H9 (cell line): ENCODE results near the gene DDX51. TPM values are rescaled to one million over a fixed set of nuclear protein-coding genes. Genes with fewer than 3 reads are reported as not detected.

Experiments used
- DNase-seq: peaks from one replicate; pipeline ENCODE4 v3.0.0-alpha.2; 2017
- H2AFZ ChIP-seq: one replicate; pipeline ENCODE4 v1.6.1; 2013; ENCODE audit warnings: mild to moderate bottlenecking, low read length, control low read depth, moderate library complexity
- H2AK5ac ChIP-seq: 2 replicates; pipeline ENCODE4 v1.6.1; 2013; ENCODE audit warnings: low read length, control low read depth, mixed read lengths; ENCODE audit not compliant: insufficient read length
- H2BK120ac ChIP-seq: one replicate; pipeline ENCODE4 v1.6.1; 2013; ENCODE audit warnings: low read depth, mild to moderate bottlenecking, low read length, control low read depth, inconsistent platforms; ENCODE audit not compliant: poor library complexity, severe bottlenecking
- H2BK12ac ChIP-seq: 2 replicates; pipeline ENCODE4 v1.6.1; 2013; ENCODE audit warnings: low read length, control low read depth, mixed read lengths, low read depth; ENCODE audit not compliant: insufficient read length
- H2BK15ac ChIP-seq: 2 replicates; pipeline ENCODE4 v1.6.1; 2013; ENCODE audit warnings: low read depth, low read length, control low read depth
- H2BK20ac ChIP-seq: one replicate; pipeline ENCODE4 v1.6.1; 2013; ENCODE audit warnings: low read depth, mild to moderate bottlenecking, low read length, control low read depth, inconsistent platforms; ENCODE audit not compliant: poor library complexity, severe bottlenecking
- H2BK5ac ChIP-seq: 2 replicates; pipeline ENCODE4 v1.6.1; 2013; ENCODE audit warnings: low read length, control low read depth, mixed read lengths; ENCODE audit not compliant: insufficient read length
- H3K14ac ChIP-seq: 2 replicates; pipeline ENCODE4 v1.6.1; 2013; ENCODE audit warnings: low read length, control low read depth; ENCODE audit not compliant: insufficient read depth
- H3K18ac ChIP-seq: 2 replicates; pipeline ENCODE4 v1.6.1; 2013; ENCODE audit warnings: low read depth, mild to moderate bottlenecking, mixed read lengths, low read length, control low read depth; ENCODE audit not compliant: insufficient read length
- H3K23ac ChIP-seq: 2 replicates; pipeline ENCODE4 v1.6.1; 2013; ENCODE audit warnings: low read length, control low read depth, mixed read lengths, low read depth; ENCODE audit not compliant: insufficient read length
- H3K23me2 ChIP-seq: 2 replicates; pipeline ENCODE4 v1.6.1; 2013; ENCODE audit warnings: low read depth, mild to moderate bottlenecking, mixed read lengths, low read length, control low read depth; ENCODE audit not compliant: insufficient read length, poor library complexity, severe bottlenecking
- H3K27ac ChIP-seq: 2 replicates; pipeline ENCODE4 v1.5.1; 2013; ENCODE audit warnings: low read length, control low read depth, mixed read lengths, low read depth; ENCODE audit not compliant: insufficient read length
- H3K27me3 ChIP-seq: 2 replicates; pipeline ENCODE4 v1.6.1; 2013; ENCODE audit warnings: low read length, control low read depth, inconsistent platforms; ENCODE audit not compliant: insufficient read depth
- H3K4ac ChIP-seq: 2 replicates; pipeline ENCODE4 v1.6.1; 2013; ENCODE audit warnings: low read depth, mild to moderate bottlenecking, control low read depth, inconsistent platforms, low read length, moderate library complexity
- H3K4me1 ChIP-seq: 2 replicates; pipeline ENCODE4 v1.6.1; 2013; ENCODE audit warnings: low read length, control low read depth, inconsistent platforms; ENCODE audit not compliant: insufficient read depth
- H3K4me2 ChIP-seq: 2 replicates; pipeline ENCODE4 v1.6.1; 2013; ENCODE audit warnings: low read length, control low read depth, mixed read lengths; ENCODE audit not compliant: insufficient read length, insufficient read depth
- H3K56ac ChIP-seq: 2 replicates; pipeline ENCODE4 v1.6.1; 2013; ENCODE audit warnings: low read depth, mild to moderate bottlenecking, mixed read lengths, low read length, control low read depth; ENCODE audit not compliant: insufficient read length
- H3K79me1 ChIP-seq: 2 replicates; pipeline ENCODE4 v1.6.1; 2013; ENCODE audit warnings: low read depth, mild to moderate bottlenecking, moderate library complexity, low read length, control low read depth, inconsistent platforms; ENCODE audit not compliant: insufficient read depth, poor library complexity, severe bottlenecking
- H3K79me2 ChIP-seq: 2 replicates; pipeline ENCODE4 v1.6.1; 2013; ENCODE audit warnings: low read length, control low read depth, inconsistent platforms; ENCODE audit not compliant: insufficient read depth
- H3K9ac ChIP-seq: 2 replicates; pipeline ENCODE4 v1.6.1; 2013; ENCODE audit warnings: low read length, control low read depth, mixed read lengths; ENCODE audit not compliant: insufficient read length; ENCODE audit errors: extremely low read depth
- H3K9me3 ChIP-seq: one replicate; pipeline ENCODE4 v1.6.1; 2013; ENCODE audit warnings: low read depth, low read length, inconsistent platforms; ENCODE audit not compliant: control insufficient read depth
- H3T11ph ChIP-seq: one replicate; pipeline ENCODE4 v1.6.1; 2013; ENCODE audit warnings: mild to moderate bottlenecking, low read length, control low read depth, inconsistent platforms
- H4K20me1 ChIP-seq: one replicate; pipeline ENCODE4 v1.6.1; 2013; ENCODE audit not compliant: control insufficient read depth, insufficient read length, insufficient read depth
- H4K5ac ChIP-seq: 2 replicates; pipeline ENCODE4 v1.6.1; 2013; ENCODE audit warnings: low read depth, mild to moderate bottlenecking, mixed read lengths, low read length, control low read depth; ENCODE audit not compliant: insufficient read length
- H4K8ac ChIP-seq: replicated peaks from 2 replicates; pipeline ENCODE4 v1.6.1; 2013; ENCODE audit warnings: low read length, control low read depth, mixed read lengths, low read depth; ENCODE audit not compliant: insufficient read length
- H4K91ac ChIP-seq: 2 replicates; pipeline ENCODE4 v1.6.1; 2013; ENCODE audit warnings: low read depth, mild to moderate bottlenecking, moderate library complexity, mixed read lengths, low read length, control low read depth; ENCODE audit not compliant: insufficient read length
- H3K27ac Mint-ChIP-seq, 3 experiments: 2 replicates in 2 of 3; 3 replicates in 1 of 3; pipeline ENCODE4 v1.8.0; 2020 to 2021; ENCODE audit warnings: mixed read lengths in 3 of 3, mild to moderate bottlenecking in 1 of 3, moderate library complexity in 1 of 3
- H3K27me3 Mint-ChIP-seq: 2 replicates; pipeline ENCODE4 v1.8.0; 2021; ENCODE audit warnings: low read depth, mild to moderate bottlenecking, moderate library complexity, mixed read lengths
- H3K36me3 Mint-ChIP-seq, 3 experiments: 2 replicates in 2 of 3; 3 replicates in 1 of 3; pipeline ENCODE4 v1.8.0; 2020 to 2021; ENCODE audit warnings: low read depth in 3 of 3, mixed read lengths in 3 of 3; ENCODE audit not compliant: insufficient read depth in 1 of 3
- H3K4me1 Mint-ChIP-seq, 2 experiments: 2 replicates each; pipeline ENCODE4 v1.8.0; 2020; ENCODE audit warnings: mixed read lengths in 2 of 2
- H3K4me3 Mint-ChIP-seq, 2 experiments: 2 replicates in 1 of 2; 3 replicates in 1 of 2; pipeline ENCODE4 v1.8.0; 2020 to 2021; ENCODE audit warnings: mild to moderate bottlenecking in 2 of 2, mixed read lengths in 2 of 2, moderate library complexity in 1 of 2
- H3K9me3 Mint-ChIP-seq, 2 experiments: 2 replicates in 1 of 2; 3 replicates in 1 of 2; pipeline ENCODE4 v1.8.0; 2020; ENCODE audit warnings: mild to moderate bottlenecking in 2 of 2, mixed read lengths in 2 of 2, moderate library complexity in 1 of 2
- WGBS: extraction: QIAGEN DNeasy Blood & Tissue Kit; methylation state at CpG from one replicate; pipeline ENCODE4 v1.1.7; 2013; ENCODE audit warnings: missing lambda C conversion rate, low lambda C conversion rate, mixed read lengths; ENCODE audit not compliant: insufficient read length; ENCODE audit errors: extremely low coverage; 5-methylcytosine and 5-hydroxymethylcytosine counted together
- total RNA-seq: library from RNA; stranded (reverse); gene quantifications from 2 replicates; pipeline ENCODE4 v1.2.1, GENCODE V29; 2021
- TF ChIP-seq, protein P1 (sequence below): fragments of 200-600 bp; sonication (generic); conservative IDR thresholded peaks from 3 replicates; pipeline ENCODE4 v1.8.0; 2021; ENCODE audit warnings: antibody characterized with exemption, mild to moderate bottlenecking

Gene DDX51
- total RNA-seq, 1 experiment from 2014 or later = 37.9 TPM

DNA sequence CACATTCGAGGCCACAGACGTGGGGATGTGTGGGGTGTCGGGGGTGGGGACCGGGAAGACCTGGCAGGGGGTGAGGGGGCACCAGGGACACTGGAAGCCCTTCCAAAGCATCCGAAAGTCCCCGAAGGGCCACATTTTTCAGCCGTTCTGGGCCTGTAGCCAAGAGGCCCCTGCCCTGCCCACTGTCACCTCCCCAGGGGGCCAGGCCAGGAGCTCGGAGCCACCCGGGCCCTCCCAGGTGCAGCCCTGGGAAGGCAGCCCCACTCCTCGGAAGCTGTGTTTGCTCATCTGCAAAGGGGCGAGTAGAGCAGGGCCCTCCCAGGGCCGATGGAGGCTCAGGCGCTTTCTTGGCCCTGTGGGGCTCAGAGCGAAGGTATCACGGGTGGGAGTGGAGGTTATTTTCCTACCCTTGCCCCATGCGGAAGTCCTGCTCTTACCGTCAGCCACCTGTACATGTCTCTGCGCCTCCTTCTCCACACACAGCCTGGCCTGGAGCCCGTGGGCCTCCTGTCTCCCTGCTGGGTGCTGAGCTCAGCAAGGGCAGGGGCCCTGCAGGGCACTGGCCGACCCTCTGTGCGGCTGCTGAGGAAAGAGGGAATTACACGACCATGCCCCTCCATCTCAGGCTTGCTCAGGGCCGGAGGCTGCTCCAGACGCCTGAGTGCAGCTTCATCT is 27.3 kb upstream of the DDX51 start:
- no peak overlapping the region for H3K27ac ChIP-seq
- no peak overlapping the region for H2BK12ac ChIP-seq
- H3K14ac ChIP-seq = no peak overlapping the region; the same call in 1 of the 2 replicates
- H2BK20ac ChIP-seq = no peak overlapping the region
- H3K23me2 ChIP-seq = no peaks in the 10 kb centered on the region
- Mint-ChIP-seq H3K4me3 (no peak overlapping the region), H3K36me3 (peaks cover 0 to 4% (median 0%) of the 10 kb centered on the region in 3 experiments; a peak in 1 of 7 replicates), H3K9me3 (peaks cover 5 to 8% of the 10 kb centered on the region in 2 experiments; a peak in 3 of 5 replicates), H3K27ac (no peak overlapping the region), H3K27me3 (peaks cover 73% of the 10 kb centered on the region), H3K4me1 (peaks cover 0 to 3% of the 10 kb centered on the region in 2 experiments; a peak in 1 of 4 replicates)
- no peak overlapping the region for H4K8ac ChIP-seq
- H2BK5ac ChIP-seq = no peak overlapping the region
- H3K79me1 ChIP-seq = no peaks in the 10 kb centered on the region
- no peak overlapping the region for H3K9ac ChIP-seq
- H3K27me3 ChIP-seq = no peaks in the 10 kb centered on the region; the same call in 1 of the 2 replicates
- no peaks in the 10 kb centered on the region for H3K9me3 ChIP-seq
- H4K91ac ChIP-seq = no peak overlapping the region
- no peak overlapping the region for H2AK5ac ChIP-seq
- H2BK15ac ChIP-seq = no peak overlapping the region
- WGBS = no CpG with 5 or more reads among the region's 24 CpGs
- no peak overlapping the region for H2AFZ ChIP-seq
- no peak overlapping the region for H3K4me2 ChIP-seq
- no peak for DNase-seq
- no peak overlapping the region for H3T11ph ChIP-seq
- H3K56ac ChIP-seq = no peak overlapping the region
- no peak overlapping the region for H2BK120ac ChIP-seq
- H3K18ac ChIP-seq = no peak overlapping the region
- H3K4me1 ChIP-seq = no peaks in the 10 kb centered on the region
- no peaks in the 10 kb centered on the region for H4K20me1 ChIP-seq
- no peak overlapping the region for H3K4ac ChIP-seq
- no peak overlapping the region for H3K23ac ChIP-seq
- no peak overlapping the region for H4K5ac ChIP-seq
- no peaks in the 10 kb centered on the region for H3K79me2 ChIP-seq
- TF ChIP-seq, protein P1, sequence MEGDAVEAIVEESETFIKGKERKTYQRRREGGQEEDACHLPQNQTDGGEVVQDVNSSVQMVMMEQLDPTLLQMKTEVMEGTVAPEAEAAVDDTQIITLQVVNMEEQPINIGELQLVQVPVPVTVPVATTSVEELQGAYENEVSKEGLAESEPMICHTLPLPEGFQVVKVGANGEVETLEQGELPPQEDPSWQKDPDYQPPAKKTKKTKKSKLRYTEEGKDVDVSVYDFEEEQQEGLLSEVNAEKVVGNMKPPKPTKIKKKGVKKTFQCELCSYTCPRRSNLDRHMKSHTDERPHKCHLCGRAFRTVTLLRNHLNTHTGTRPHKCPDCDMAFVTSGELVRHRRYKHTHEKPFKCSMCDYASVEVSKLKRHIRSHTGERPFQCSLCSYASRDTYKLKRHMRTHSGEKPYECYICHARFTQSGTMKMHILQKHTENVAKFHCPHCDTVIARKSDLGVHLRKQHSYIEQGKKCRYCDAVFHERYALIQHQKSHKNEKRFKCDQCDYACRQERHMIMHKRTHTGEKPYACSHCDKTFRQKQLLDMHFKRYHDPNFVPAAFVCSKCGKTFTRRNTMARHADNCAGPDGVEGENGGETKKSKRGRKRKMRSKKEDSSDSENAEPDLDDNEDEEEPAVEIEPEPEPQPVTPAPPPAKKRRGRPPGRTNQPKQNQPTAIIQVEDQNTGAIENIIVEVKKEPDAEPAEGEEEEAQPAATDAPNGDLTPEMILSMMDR = no peak
